ENCODE data around the gene QSER1.

The QSER1 gene

DNA sequence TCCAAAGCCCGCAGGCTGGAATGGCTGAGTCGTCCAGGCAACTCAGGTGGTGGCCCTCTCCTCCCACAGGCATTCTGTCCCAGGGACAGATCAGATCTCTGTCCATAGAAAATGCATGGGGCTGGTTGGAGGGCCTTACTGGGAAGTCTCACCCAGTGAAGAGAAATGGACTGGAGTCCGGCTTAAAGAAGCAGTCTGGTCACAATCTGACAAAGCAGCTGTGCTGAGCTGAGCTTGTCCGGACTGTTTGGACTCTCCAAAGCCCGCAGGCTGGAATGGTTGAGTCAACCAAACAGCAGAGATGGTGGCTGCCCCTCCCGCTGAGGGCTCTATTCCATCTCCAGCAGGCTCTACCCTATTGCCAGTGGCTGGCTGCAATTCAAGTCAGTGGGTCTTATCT is 108.7 kb downstream of the QSER1 start:
- in situ Hi-C loops (cut with MboI; ENCODE audit: low pct_unique_long_range_greater_than_20kb, low sequenced_read_pairs, unreplicated experiment): no loop called here
- TF ChIP-seq, protein P1, sequence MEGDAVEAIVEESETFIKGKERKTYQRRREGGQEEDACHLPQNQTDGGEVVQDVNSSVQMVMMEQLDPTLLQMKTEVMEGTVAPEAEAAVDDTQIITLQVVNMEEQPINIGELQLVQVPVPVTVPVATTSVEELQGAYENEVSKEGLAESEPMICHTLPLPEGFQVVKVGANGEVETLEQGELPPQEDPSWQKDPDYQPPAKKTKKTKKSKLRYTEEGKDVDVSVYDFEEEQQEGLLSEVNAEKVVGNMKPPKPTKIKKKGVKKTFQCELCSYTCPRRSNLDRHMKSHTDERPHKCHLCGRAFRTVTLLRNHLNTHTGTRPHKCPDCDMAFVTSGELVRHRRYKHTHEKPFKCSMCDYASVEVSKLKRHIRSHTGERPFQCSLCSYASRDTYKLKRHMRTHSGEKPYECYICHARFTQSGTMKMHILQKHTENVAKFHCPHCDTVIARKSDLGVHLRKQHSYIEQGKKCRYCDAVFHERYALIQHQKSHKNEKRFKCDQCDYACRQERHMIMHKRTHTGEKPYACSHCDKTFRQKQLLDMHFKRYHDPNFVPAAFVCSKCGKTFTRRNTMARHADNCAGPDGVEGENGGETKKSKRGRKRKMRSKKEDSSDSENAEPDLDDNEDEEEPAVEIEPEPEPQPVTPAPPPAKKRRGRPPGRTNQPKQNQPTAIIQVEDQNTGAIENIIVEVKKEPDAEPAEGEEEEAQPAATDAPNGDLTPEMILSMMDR (IDR thresholded peaks at IDR 0.05; ENCODE audit: extremely low read depth, insufficient read depth, missing control alignments): no peak
- no peak for DNase-seq (ENCODE audit: low spot score)

DNA sequence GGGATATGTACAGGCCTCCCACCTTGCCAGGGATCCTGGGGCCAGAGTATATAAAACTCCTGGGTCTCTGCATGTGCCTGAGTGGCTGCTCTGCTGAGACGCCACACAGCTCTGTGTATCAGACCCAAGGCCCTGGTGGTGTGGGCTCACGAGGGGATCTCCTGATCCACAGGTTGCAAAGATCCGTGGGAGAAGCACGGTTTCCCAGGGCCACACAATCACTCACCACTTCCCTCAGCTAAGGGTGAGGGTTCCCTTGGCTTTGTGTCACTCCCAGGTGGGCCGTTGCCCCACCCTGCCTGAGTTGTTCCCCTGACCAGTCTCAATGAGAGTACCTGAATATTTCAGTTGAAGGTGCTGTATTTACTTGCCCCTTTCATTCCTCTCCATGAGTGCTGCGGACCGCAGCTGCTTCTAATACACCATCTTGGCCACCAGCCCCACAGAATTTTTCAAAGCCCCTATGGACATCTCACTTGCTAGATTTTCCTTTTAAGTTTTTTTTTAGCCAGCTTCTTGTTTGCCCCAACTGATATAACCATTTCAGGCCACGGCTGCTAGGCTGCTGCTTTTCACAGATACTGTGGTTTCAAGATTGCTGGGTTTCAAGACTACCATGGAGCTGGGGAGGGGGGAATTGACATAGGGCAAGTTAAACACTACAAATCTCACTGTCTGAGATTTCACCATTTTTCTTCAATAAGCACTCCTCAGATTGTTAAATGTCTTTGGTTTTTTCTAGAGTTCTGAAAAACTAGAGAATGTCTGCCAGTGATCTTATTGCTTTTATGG is 109.3 kb downstream of the QSER1 start:
- in situ Hi-C loops (cut with MboI; ENCODE audit: low pct_unique_long_range_greater_than_20kb, low sequenced_read_pairs, unreplicated experiment): no loop called here
- TF ChIP-seq, protein P1 (IDR thresholded peaks at IDR 0.05; ENCODE audit: extremely low read depth, insufficient read depth, missing control alignments): no peak
- no peak for DNase-seq (ENCODE audit: low spot score)

DNA sequence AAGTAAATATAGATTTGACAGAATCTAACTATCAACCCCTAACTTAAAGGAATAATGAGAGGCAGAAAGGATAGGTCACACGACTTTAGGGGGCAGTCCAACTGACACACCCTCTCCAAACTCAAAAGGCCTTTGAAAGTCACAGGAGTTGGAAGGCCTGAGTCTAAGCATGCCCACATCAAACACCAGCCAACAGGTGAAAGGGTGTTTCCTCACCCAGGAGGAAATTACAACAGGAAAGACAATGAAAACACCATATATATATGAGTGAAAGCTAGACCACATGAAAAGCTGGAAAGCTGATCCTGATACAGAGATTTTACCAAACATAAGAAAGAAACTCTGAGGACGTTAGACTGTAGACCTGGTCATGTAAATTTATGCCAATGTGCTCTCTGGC is 112.6 kb downstream of the QSER1 start:
- no peak for DNase-seq (ENCODE audit: low spot score)
- in situ Hi-C loops (cut with MboI; ENCODE audit: low pct_unique_long_range_greater_than_20kb, low sequenced_read_pairs, unreplicated experiment): no loop called here
- TF ChIP-seq, protein P1 (IDR thresholded peaks at IDR 0.05; ENCODE audit: extremely low read depth, insufficient read depth, missing control alignments): no peak

DNA sequence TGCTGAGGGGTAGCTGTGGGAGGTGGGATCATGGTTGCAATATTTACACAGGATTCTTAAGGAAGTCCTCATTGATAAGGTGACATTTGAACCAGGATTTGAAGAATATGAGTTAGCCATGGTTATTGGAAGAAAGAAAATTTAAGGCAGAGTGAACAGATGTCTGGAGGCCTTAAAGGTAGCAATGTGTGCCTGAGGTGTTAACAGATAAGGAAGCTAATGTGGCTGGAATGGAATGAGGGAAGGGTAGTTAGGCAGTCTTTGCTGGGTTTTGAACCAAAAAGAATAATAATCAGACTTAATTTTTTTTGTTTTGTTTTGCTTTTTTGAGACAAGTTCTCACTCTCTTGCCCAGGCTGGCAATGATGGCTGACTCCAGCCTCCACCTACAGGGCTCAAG is 113.4 kb downstream of the QSER1 start:
- TF ChIP-seq, protein P1 (IDR thresholded peaks at IDR 0.05; ENCODE audit: extremely low read depth, insufficient read depth, missing control alignments): no peak
- no peak for DNase-seq (ENCODE audit: low spot score)
- in situ Hi-C loops (cut with MboI; ENCODE audit: low pct_unique_long_range_greater_than_20kb, low sequenced_read_pairs, unreplicated experiment): no loop called here

DNA sequence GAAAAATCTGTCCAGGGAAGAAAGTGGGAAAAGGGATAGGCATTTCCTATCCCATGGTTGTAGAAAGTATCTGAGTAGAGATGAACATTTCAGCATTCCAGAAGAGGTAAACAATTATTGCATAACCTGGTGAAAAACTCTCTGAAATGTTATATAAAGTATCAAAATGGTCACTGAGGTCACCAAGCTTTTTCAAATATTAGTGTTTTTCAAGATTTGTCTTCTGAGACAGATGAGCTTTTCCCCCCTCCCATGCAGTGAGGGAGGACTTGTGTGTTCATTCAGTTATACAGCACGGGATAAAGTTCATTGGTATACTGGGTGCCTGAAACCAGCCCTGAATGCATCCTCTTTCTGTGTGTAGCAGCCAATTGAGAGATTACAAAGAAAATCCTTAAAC is 121.1 kb downstream of the QSER1 start:
- in situ Hi-C loops (cut with MboI; ENCODE audit: low pct_unique_long_range_greater_than_20kb, low sequenced_read_pairs, unreplicated experiment): no loop called here
- TF ChIP-seq, protein P1 (IDR thresholded peaks at IDR 0.05; ENCODE audit: extremely low read depth, insufficient read depth, missing control alignments): no peak
- DNase-seq (ENCODE audit: low spot score): no peak

DNA sequence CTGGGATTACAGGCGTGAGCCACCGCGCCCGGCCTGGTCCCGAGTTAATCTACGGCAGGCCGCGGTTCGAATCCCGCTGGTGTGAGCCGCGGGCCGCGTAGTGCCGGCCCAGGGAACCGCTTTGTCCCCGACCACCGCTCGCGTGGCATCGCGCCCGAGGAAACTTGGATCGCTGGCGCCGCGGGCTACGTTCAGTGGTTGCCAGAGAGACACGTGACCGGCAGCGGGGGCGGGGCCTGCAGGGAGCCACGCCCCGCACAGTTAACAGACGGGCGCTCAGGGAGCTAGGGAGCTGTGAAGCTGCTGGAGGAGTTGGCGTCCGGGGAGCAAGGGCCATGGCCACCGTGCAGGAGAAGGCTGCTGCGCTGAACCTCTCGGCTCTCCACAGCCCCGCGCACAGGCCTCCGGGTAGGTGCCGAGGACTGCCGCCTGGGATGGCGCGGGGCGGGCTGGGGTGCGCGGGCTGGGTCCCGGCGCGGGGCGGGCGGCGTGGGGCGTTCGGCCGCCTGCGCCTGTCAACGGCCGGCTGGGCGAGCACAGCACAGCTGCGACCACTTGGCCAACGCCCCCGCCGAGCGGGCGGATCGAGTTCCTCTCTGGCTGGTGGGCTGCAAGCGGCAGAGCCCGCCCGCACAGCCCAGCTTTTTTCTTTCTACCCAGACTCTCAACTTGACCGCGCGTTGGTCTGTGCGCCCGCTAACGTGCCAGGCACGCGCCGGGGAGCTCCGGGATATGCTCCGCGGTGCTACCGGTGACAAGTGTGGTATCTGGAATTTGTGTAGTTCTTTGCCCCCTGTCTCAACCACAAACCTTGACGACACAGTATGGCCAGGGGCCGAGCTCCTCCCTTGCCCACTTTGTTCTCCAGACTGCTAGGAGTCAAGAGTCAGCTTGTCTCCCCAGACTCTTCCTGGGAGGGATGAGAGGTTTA is 123.3 kb downstream of the QSER1 start, which contains the start of gene DEPDC7:
DEPDC7 (plus strand) TSS at position 258 of the 931 bp plus-strand sequence; CDS start at position 336, 78 bp downstream.
- TF ChIP-seq, protein P1 (IDR thresholded peaks at IDR 0.05; ENCODE audit: extremely low read depth, insufficient read depth, missing control alignments): no peak
- in situ Hi-C loops (cut with MboI; ENCODE audit: low pct_unique_long_range_greater_than_20kb, low sequenced_read_pairs, unreplicated experiment): no loop called here
- peak; percentile 87 for DNase-seq (ENCODE audit: low spot score)
